Liver (tissue), 9 donors: ENCODE measurements around the gene HCRT. TPM values are rescaled to one million over a fixed set of nuclear protein-coding genes. Genes with fewer than 3 reads are reported as not detected.

Experiments used
- DNase-seq: peaks from one replicate; pipeline ENCODE4 v3.0.0-alpha.2; 2017; ENCODE audit warnings: low spot score
- H3K27ac ChIP-seq, 2 donors: one replicate each; pipeline ENCODE4 v1.7.0; 2013; ENCODE audit warnings: inconsistent platforms in 2 of 2, low read length in 2 of 2, control low read depth in 1 of 2, low read depth in 1 of 2, mild to moderate bottlenecking in 1 of 2
- H3K27me3 ChIP-seq, 4 donors: one replicate each; pipeline versions ENCODE4 v1.6.1 to v1.7.0; 2013; ENCODE audit warnings: low read length in 3 of 4, inconsistent platforms in 1 of 4, mild to moderate bottlenecking in 1 of 4, moderate library complexity in 1 of 4; ENCODE audit not compliant: control insufficient read depth in 4 of 4, insufficient read depth in 4 of 4
- H3K36me3 ChIP-seq, 4 donors: one replicate each; pipeline versions ENCODE4 v1.6.1 to v1.7.0; 2013; ENCODE audit warnings: low read length in 3 of 4, mild to moderate bottlenecking in 3 of 4, low read depth in 1 of 4, moderate library complexity in 1 of 4; ENCODE audit not compliant: control insufficient read depth in 4 of 4, insufficient read depth in 3 of 4
- H3K4me1 ChIP-seq, 4 donors: one replicate each; pipeline versions ENCODE4 v1.6.1 to v1.7.0; 2013; ENCODE audit warnings: low read length in 3 of 4, mild to moderate bottlenecking in 3 of 4, moderate library complexity in 1 of 4; ENCODE audit not compliant: control insufficient read depth in 4 of 4, insufficient read depth in 4 of 4
- H3K4me3 ChIP-seq, 3 donors: one replicate each; pipeline versions ENCODE4 v1.6.1 to v1.7.0; 2013; ENCODE audit warnings: low read length in 3 of 3, control low read depth in 1 of 3, low read depth in 1 of 3, mild to moderate bottlenecking in 1 of 3
- H3K9ac ChIP-seq, 2 donors: one replicate each; pipeline ENCODE4 v1.7.0; 2013; ENCODE audit warnings: low read length in 2 of 2, mild to moderate bottlenecking in 2 of 2, moderate library complexity in 2 of 2, control low read depth in 1 of 2, low read depth in 1 of 2
- H3K9me3 ChIP-seq, 4 donors: one replicate each; pipeline versions ENCODE4 v1.6.1 to v1.7.0; 2013; ENCODE audit warnings: low read length in 3 of 4; ENCODE audit not compliant: control insufficient read depth in 4 of 4
- ATF3 ChIP-seq: IDR thresholded peaks from 2 replicates; pipeline ENCODE4 v1.6.1; 2016; ENCODE audit warnings: antibody characterized with exemption
- CTCF ChIP-seq: fragments of 150-350 bp; IDR thresholded peaks from 2 replicates; pipeline ENCODE4 v1.5.1; 2017; ENCODE audit warnings: improper control_type of control experiment, low read depth, low read length; ENCODE audit not compliant: missing input control
- EGR1 ChIP-seq, 2 donors: IDR thresholded peaks; 2 replicates each; pipeline ENCODE4 v1.6.1; 2016 to 2018; ENCODE audit warnings: antibody characterized with exemption in 2 of 2, low read depth in 2 of 2
- FOXA2 ChIP-seq: IDR thresholded peaks from 2 replicates; pipeline ENCODE4 v1.6.1; 2016; ENCODE audit warnings: antibody characterized with exemption
- GABPA ChIP-seq, 2 donors: IDR thresholded peaks in 1 of 2; conservative IDR thresholded peaks in 1 of 2; 2 replicates each; pipeline ENCODE4 v1.6.1; 2016; ENCODE audit warnings: antibody characterized with exemption in 2 of 2, mild to moderate bottlenecking in 1 of 2, moderate library complexity in 1 of 2
- MAX ChIP-seq: IDR thresholded peaks from 2 replicates; pipeline ENCODE4 v1.6.1; 2016; ENCODE audit warnings: antibody characterized with exemption
- NR2F2 ChIP-seq: IDR thresholded peaks from 2 replicates; pipeline ENCODE4 v1.6.1; 2016; ENCODE audit warnings: antibody characterized with exemption
- RAD21 ChIP-seq, 2 donors: IDR thresholded peaks; 2 replicates each; pipeline ENCODE4 v1.6.1; 2016; ENCODE audit warnings: antibody characterized with exemption in 2 of 2, mild to moderate bottlenecking in 2 of 2
- REST ChIP-seq: IDR thresholded peaks from 2 replicates; pipeline ENCODE4 v1.6.1; 2016; ENCODE audit warnings: antibody characterized with exemption, mild to moderate bottlenecking
- WGBS: extraction: QIAGEN DNeasy Blood & Tissue Kit; methylation state at CpG from one replicate; pipeline ENCODE4 v1.1.7; 2013; 5-methylcytosine and 5-hydroxymethylcytosine counted together
- polyA plus RNA-seq, 2 donors: library from polyadenylated mRNA; stranded (reverse) in 1 of 2; unstranded in 1 of 2; fragments of 200-250 nt in 1 of 2; fragments of >200 nt in 1 of 2; fragmentation: Nextera tagmentation in 1 of 2; extraction: Ambion mirVana in 1 of 2; gene quantifications; one replicate each; pipeline versions ENCODE4 v1.2.1 to v1.2.3, GENCODE V29; 2013 to 2015
- total RNA-seq, 2 donors: library from RNA; depleted of rRNA; stranded (reverse); fragments of >200 nt; gene quantifications; one replicate each; pipeline ENCODE4 v1.2.3, GENCODE V29; 2014
- donor health status: healthy.
- donor health status: healthy.
- donor health status: healthy.
- donor health status: healthy.
- donor health status: healthy.

The HCRT gene
- total and polyA plus RNA-seq, 4 donors: not detected

- TF ChIP-seq MAX: no peak
- no peak for TF ChIP-seq CTCF
- no peak for TF ChIP-seq GABPA (IDR thresholded peaks at IDR 0.05 in 1 of 2, conservative IDR thresholded peaks at IDR 0.05 in 1 of 2)
- no peak for TF ChIP-seq EGR1 (IDR thresholded peaks at IDR 0.05; ENCODE audit: low read depth in 2 of 2)
- TF ChIP-seq NR2F2: no peak
- TF ChIP-seq ATF3: no peak
- no peak for TF ChIP-seq FOXA2
- no peak for TF ChIP-seq REST
- TF ChIP-seq RAD21 (IDR thresholded peaks at IDR 0.05): no peak
- Histone ChIP-seq H3K4me3 (peak overlapping the region in 2 of 3 donors; percentile 7 to 18), H3K9me3 (no peaks in the 10 kb centered on the region), H3K4me1 (peaks cover 16 to 42% (median 22%) of the 10 kb centered on the region in 4 donors), H3K27me3 (no peaks in the 10 kb centered on the region), H3K27ac (peak overlapping the region; percentile 88 to 95), H3K36me3 (peaks cover under 1 to 4% (median 1%) of the 10 kb centered on the region in 4 donors), H3K9ac (no peak overlapping the region)
- DNase-seq: no peak
- WGBS: 76% methylated on average over 6 of the region's 6 CpGs
These were observed 50.1 kb downstream of the HCRT start for GRCh38 chr17:42135151-42135550.

Other genes starting within 250 kb of the HCRT start
- 10 to 100 TPM; 25.3 to 29.6 TPM for gene CNP, start 218.7 kb downstream of the HCRT start, total RNA-seq
- gene CNP, start 218.7 kb downstream of the HCRT start, polyA plus RNA-seq: 10 to 100 TPM; 30.7 to 38.3 TPM
- 10 to 100 TPM; 28.7 to 33.9 TPM for gene DNAJC7, start 168.0 kb downstream of the HCRT start, total RNA-seq
- 10 to 100 TPM; 29.4 to 31.8 TPM for gene DNAJC7, start 168.0 kb downstream of the HCRT start, polyA plus RNA-seq
- gene NKIRAS2, start 165.4 kb downstream of the HCRT start, total RNA-seq: 10 to 100 TPM; 17.3 to 17.4 TPM
- gene NKIRAS2, start 165.4 kb downstream of the HCRT start, polyA plus RNA-seq: 10 to 100 TPM; 16.4 to 20.7 TPM
- under 1 TPM; 0.14 to 0.17 TPM for gene C17orf113, start 134.9 kb downstream of the HCRT start, total RNA-seq
- under 1 TPM in 1 of 2 donors, not detected in 1; 0.12 TPM for gene C17orf113, start 134.9 kb downstream of the HCRT start, polyA plus RNA-seq
- under 1 TPM in 1 of 2 donors, not detected in 1; 0.19 TPM for gene ZNF385C, start 87.0 kb downstream of the HCRT start, total RNA-seq
- under 1 TPM; 0.03 to 0.06 TPM for gene ZNF385C, start 87.0 kb downstream of the HCRT start, polyA plus RNA-seq
- 10 to 100 TPM in 1 of 2 donors, 1 to 10 TPM in 1; 4.0 to 20.2 TPM for gene DHX58, start 72.7 kb downstream of the HCRT start, total RNA-seq
- 10 to 100 TPM in 1 of 2 donors, 1 to 10 TPM in 1; 4.3 to 21.9 TPM for gene DHX58, start 72.7 kb downstream of the HCRT start, polyA plus RNA-seq
- 10 to 100 TPM in 1 of 2 donors, 1 to 10 TPM in 1; 5.1 to 14.4 TPM for gene KAT2A, start 64.1 kb downstream of the HCRT start, total RNA-seq
- 10 to 100 TPM in 1 of 2 donors, 1 to 10 TPM in 1; 7.4 to 11.7 TPM for gene KAT2A, start 64.1 kb downstream of the HCRT start, polyA plus RNA-seq
- under 1 TPM; 0.17 to 0.42 TPM for gene HSPB9, start 62.6 kb downstream of the HCRT start, total RNA-seq
- gene HSPB9, start 62.6 kb downstream of the HCRT start, polyA plus RNA-seq: 1 to 10 TPM in 1 of 2 donors, under 1 TPM in 1; 0.69 to 4.0 TPM
- gene RAB5C, start 30.5 kb downstream of the HCRT start, total RNA-seq: 10 to 100 TPM; 53.7 to 60.0 TPM
- 100 to 1,000 TPM in 1 of 2 donors, 10 to 100 TPM in 1; 53.5 to 107 TPM for gene RAB5C, start 30.5 kb downstream of the HCRT start, polyA plus RNA-seq
- gene KCNH4, start 4.3 kb downstream of the HCRT start, total RNA-seq: not detected
- under 1 TPM in 1 of 2 donors, not detected in 1; 0.01 TPM for gene KCNH4, start 4.3 kb downstream of the HCRT start, polyA plus RNA-seq
- gene GHDC, start 9.0 kb upstream of the HCRT start, total RNA-seq: 10 to 100 TPM; 10.0 to 17.6 TPM
- gene GHDC, start 9.0 kb upstream of the HCRT start, polyA plus RNA-seq: 10 to 100 TPM; 10.5 to 14.2 TPM
- gene STAT5B, start 90.9 kb upstream of the HCRT start, total RNA-seq: 10 to 100 TPM; 31.0 to 33.9 TPM
- gene STAT5B, start 90.9 kb upstream of the HCRT start, polyA plus RNA-seq: 10 to 100 TPM in 1 of 2 donors, 1 to 10 TPM in 1; 6.7 to 12.1 TPM
- gene STAT5A, start 103.0 kb upstream of the HCRT start, total RNA-seq: 10 to 100 TPM; 13.7 to 37.7 TPM
- 1 to 10 TPM; 1.7 to 4.0 TPM for gene STAT5A, start 103.0 kb upstream of the HCRT start, polyA plus RNA-seq
- gene STAT3, start 203.0 kb upstream of the HCRT start, total RNA-seq: 100 to 1,000 TPM in 1 of 2 donors, 10 to 100 TPM in 1; 68.7 to 301 TPM
- 100 to 1,000 TPM; 104 to 123 TPM for gene STAT3, start 203.0 kb upstream of the HCRT start, polyA plus RNA-seq
- gene CAVIN1, start 237.8 kb upstream of the HCRT start, total RNA-seq: 10 to 100 TPM in 1 of 2 donors, 1 to 10 TPM in 1; 6.7 to 22.2 TPM
- gene CAVIN1, start 237.8 kb upstream of the HCRT start, polyA plus RNA-seq: 10 to 100 TPM in 1 of 2 donors, 1 to 10 TPM in 1; 6.5 to 27.0 TPM